SK-N-MC (cell line): ENCODE results near the gene MOV10L1.

Source experiments
- EZH2 ChIP-seq: fragments of 200-600 bp; sonication (generic); IDR thresholded peaks from one replicate; pipeline ENCODE4 v1.6.1; 2017; ENCODE audit warnings: antibody characterized with exemption
- FOXP2 ChIP-seq: optimal IDR thresholded peaks from 2 replicates; pipeline ENCODE3; 2011; ENCODE audit warnings: mild to moderate bottlenecking, moderate library complexity; ENCODE audit not compliant: insufficient read depth; ENCODE audit errors: extremely low read length, control extremely low read depth

- no peak for TF ChIP-seq EZH2
- TF ChIP-seq FOXP2, result no peak
These were observed 11.0 kb upstream of the MOV10L1 start for GRCh38 chr22:50078761-50079160.
